Naive thymus-derived CD8-positive, alpha-beta T cell (primary cell): ENCODE measurements around the gene TEX52. TPM values are rescaled to one million over a fixed set of nuclear protein-coding genes. Genes with fewer than 3 reads are reported as not detected.
A peak's percentile ranks its signal among the peaks of the same experiment; 100 is the strongest.

ENCODE experiments used
- ATAC-seq, 2 donors: fragments of 150-1000 bp; cut with Tn5 transposase in 1 of 2; sonication (Bioruptor Pico), chemical (Tn5 transposase) in 1 of 2; 1 replicate in 1 of 2; 2 replicates in 1 of 2; pipeline ENCODE4 v1.10.0; 2021; ENCODE audit warnings: mild to moderate bottlenecking in 2 of 2, moderate library complexity in 2 of 2
- POLR2A ChIA-PET: fragments of 350-600 bp; sonication (Branson Sonifier 250); formaldehyde crosslinking; loops from one replicate; lab custom pipeline; 2021; ENCODE audit warnings: antibody characterized with exemption; lab: Charles Lee
- DNase-seq, 10 donors: peaks; one replicate each; pipeline versions ENCODE4 v3.0.0 to v3.0.0-alpha.2; 2020 to 2022
- H3K27ac Mint-ChIP-seq, 10 donors: one replicate each; pipeline ENCODE4 v1.8.0; 2020 to 2022; ENCODE audit warnings: mild to moderate bottlenecking in 10 of 10, mixed read lengths in 10 of 10, moderate library complexity in 4 of 10, inconsistent platforms in 1 of 10
- H3K27me3 Mint-ChIP-seq, 5 donors: one replicate each; pipeline ENCODE4 v1.8.0; 2021 to 2022; ENCODE audit warnings: mixed read lengths in 5 of 5
- H3K36me3 Mint-ChIP-seq, 3 donors: one replicate each; pipeline ENCODE4 v1.8.0; 2020 to 2022; ENCODE audit warnings: mixed read lengths in 3 of 3, mild to moderate bottlenecking in 2 of 3, inconsistent platforms in 1 of 3
- H3K4me1 Mint-ChIP-seq, 4 donors: one replicate each; pipeline ENCODE4 v1.8.0; 2021 to 2022; ENCODE audit warnings: mixed read lengths in 4 of 4
- H3K4me3 Mint-ChIP-seq, 10 donors: one replicate each; pipeline ENCODE4 v1.8.0; 2020 to 2022; ENCODE audit warnings: mild to moderate bottlenecking in 10 of 10, mixed read lengths in 10 of 10, moderate library complexity in 6 of 10, inconsistent platforms in 1 of 10
- H3K9me3 Mint-ChIP-seq, 9 donors: one replicate each; pipeline ENCODE4 v1.8.0; 2020 to 2022; ENCODE audit warnings: mixed read lengths in 9 of 9, mild to moderate bottlenecking in 3 of 9, inconsistent platforms in 1 of 9, moderate library complexity in 1 of 9
- polyA plus RNA-seq, 3 donors: library from polyadenylated mRNA; unstranded; fragments of 300-500 nt; fragmentation: Illumina TruSeq; gene quantifications; one replicate each; pipeline ENCODE4 v1.2.3, GENCODE V29; 2021
- total RNA-seq, 8 experiments: library from RNA in 2 of 8; stranded (reverse) in 2 of 8; gene quantifications; one replicate each; pipeline ENCODE4 v1.2.3 and lab custom pipeline; 2021 to 2026

Gene TEX52
- total and polyA plus RNA-seq, 5 experiments from 2014 or later, result not detected

GRCh38 chr12:2862876-2863275, 6.0 kb upstream of the TEX52 start:
- ATAC-seq (no peak), DNase-seq (no peak)
- Mint-ChIP-seq H3K9me3 (no peaks in the 10 kb centered on the region), H3K36me3 (peaks cover 0 to 16% (median 1%) of the 10 kb centered on the region in 3 donors), H3K4me3 (no peak overlapping the region), H3K4me1 (peaks cover 0 to 4% (median 0%) of the 10 kb centered on the region in 4 donors), H3K27ac (peak overlapping the region in 1 of 10 donors; percentile 35), H3K27me3 (no peaks in the 10 kb centered on the region)
- POLR2A ChIA-PET, result no interaction called here

- peaks cover 0 to 2% (median under 1%) of the 10 kb centered on the region in 4 donors for H3K4me1 Mint-ChIP-seq
- DNase-seq (no peak), ATAC-seq (no peak)
- no peak overlapping the region for H3K4me3 Mint-ChIP-seq
- H3K27ac Mint-ChIP-seq, result peak overlapping the region in 4 of 10 donors; percentile 9 to 80 (median 66)
- H3K27me3 Mint-ChIP-seq, result no peaks in the 10 kb centered on the region
- H3K36me3 Mint-ChIP-seq, result peaks cover 0 to 16% (median 6%) of the 10 kb centered on the region in 3 donors
- POLR2A ChIA-PET, result interaction anchor here (1.2 kb wide), 1 partner anchor 57 kb away, joined by 3 read pairs; no protein-coding TSS in a partner anchor
- no peaks in the 10 kb centered on the region for H3K9me3 Mint-ChIP-seq
These were observed 3.3 kb upstream of the TEX52 start for GRCh38 chr12:2860170-2860569.

- H3K36me3 Mint-ChIP-seq, result peaks cover 0 to 26% (median 6%) of the 10 kb centered on the region in 3 donors
- no peaks in the 10 kb centered on the region for H3K9me3 Mint-ChIP-seq
- POLR2A ChIA-PET, result interaction anchor here (0.6 kb wide), 1 partner anchor 17 kb away, joined by 3 read pairs; no protein-coding TSS in a partner anchor
- H3K4me3 Mint-ChIP-seq, result no peak overlapping the region
- ATAC-seq, result no peak
- H3K27ac Mint-ChIP-seq, result peak overlapping the region in 1 of 10 donors; percentile 25
- H3K4me1 Mint-ChIP-seq, result peaks cover 0 to 2% (median under 1%) of the 10 kb centered on the region in 4 donors
- H3K27me3 Mint-ChIP-seq, result no peaks in the 10 kb centered on the region
- no peak for DNase-seq
These were observed 2.1 kb upstream of the TEX52 start for GRCh38 chr12:2858944-2859421.

DNA sequence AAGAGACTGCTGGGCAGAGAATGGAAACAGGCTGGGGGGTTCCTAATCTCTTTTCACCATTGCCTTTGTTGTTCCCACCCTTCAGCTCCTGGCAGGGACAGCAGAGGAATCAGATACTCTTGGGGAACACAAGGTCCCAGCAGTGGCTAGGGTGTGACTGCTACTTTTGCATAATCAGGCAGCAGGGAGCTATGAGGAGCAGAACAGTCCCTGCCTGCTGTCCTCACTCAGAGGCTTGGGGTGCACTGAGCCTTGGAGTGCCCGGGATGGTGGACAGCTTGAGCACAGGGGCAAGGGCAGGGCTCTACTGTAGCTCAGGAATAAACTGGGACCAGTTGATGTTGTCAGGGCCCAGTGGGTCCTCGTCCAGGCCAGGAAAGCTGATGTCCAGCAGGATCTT, 1.5 kb upstream of the TEX52 start:
- peak overlapping the region in 1 of 10 donors; percentile 25 for H3K27ac Mint-ChIP-seq
- H3K36me3 Mint-ChIP-seq, result peaks cover 0 to 28% (median 6%) of the 10 kb centered on the region in 3 donors
- H3K4me1 Mint-ChIP-seq, result peaks cover 0 to 5% (median 2%) of the 10 kb centered on the region in 4 donors
- no peak for DNase-seq
- H3K4me3 Mint-ChIP-seq, result no peak overlapping the region
- no peaks in the 10 kb centered on the region for H3K9me3 Mint-ChIP-seq
- no peak for ATAC-seq
- POLR2A ChIA-PET, result interaction anchor here (0.6 kb wide), 2 partner anchors 17 to 27 kb away, joined by 3 to 4 read pairs; no protein-coding TSS in a partner anchor
- no peaks in the 10 kb centered on the region for H3K27me3 Mint-ChIP-seq

GRCh38 chr12:2857576-2857975, 737 bp upstream of the TEX52 start:
- Mint-ChIP-seq H3K9me3 (no peaks in the 10 kb centered on the region), H3K4me3 (no peak overlapping the region), H3K27ac (peak overlapping the region in 1 of 10 donors; percentile 16), H3K27me3 (no peaks in the 10 kb centered on the region), H3K4me1 (peaks cover 0 to 5% (median 2%) of the 10 kb centered on the region in 4 donors), H3K36me3 (peaks cover 0 to 28% (median 6%) of the 10 kb centered on the region in 3 donors)
- DNase-seq (no peak), ATAC-seq (no peak)
- POLR2A ChIA-PET, result interaction anchor here (0.6 kb wide), 1 partner anchor 28 kb away, joined by 4 read pairs; no protein-coding TSS in a partner anchor

- DNase-seq (no peak), ATAC-seq (no peak)
- H3K9me3 Mint-ChIP-seq, result no peaks in the 10 kb centered on the region
- no peaks in the 10 kb centered on the region for H3K27me3 Mint-ChIP-seq
- POLR2A ChIA-PET, result no interaction called here
- H3K27ac Mint-ChIP-seq, result peak overlapping the region in 3 of 10 donors; percentile 4 to 53 (median 50)
- H3K36me3 Mint-ChIP-seq, result peaks cover 0 to 40% (median 6%) of the 10 kb centered on the region in 3 donors
- H3K4me3 Mint-ChIP-seq, result no peak overlapping the region
- peaks cover 0 to 5% (median 2%) of the 10 kb centered on the region in 4 donors for H3K4me1 Mint-ChIP-seq
These were observed 788 bp downstream of the TEX52 start for GRCh38 chr12:2856051-2856450.

- H3K36me3 Mint-ChIP-seq, result peaks cover 0 to 43% (median 6%) of the 10 kb centered on the region in 3 donors
- no peaks in the 10 kb centered on the region for H3K9me3 Mint-ChIP-seq
- no peak for ATAC-seq
- DNase-seq, result no peak
- POLR2A ChIA-PET, result no interaction called here
- H3K4me1 Mint-ChIP-seq, result peaks cover 0 to 5% (median 2%) of the 10 kb centered on the region in 4 donors
- peak overlapping the region in 2 of 10 donors; percentile 4 to 46 for H3K27ac Mint-ChIP-seq
- no peak overlapping the region for H3K4me3 Mint-ChIP-seq
- H3K27me3 Mint-ChIP-seq, result no peaks in the 10 kb centered on the region
These were observed 1.3 kb downstream of the TEX52 start for GRCh38 chr12:2855546-2855945.

DNA sequence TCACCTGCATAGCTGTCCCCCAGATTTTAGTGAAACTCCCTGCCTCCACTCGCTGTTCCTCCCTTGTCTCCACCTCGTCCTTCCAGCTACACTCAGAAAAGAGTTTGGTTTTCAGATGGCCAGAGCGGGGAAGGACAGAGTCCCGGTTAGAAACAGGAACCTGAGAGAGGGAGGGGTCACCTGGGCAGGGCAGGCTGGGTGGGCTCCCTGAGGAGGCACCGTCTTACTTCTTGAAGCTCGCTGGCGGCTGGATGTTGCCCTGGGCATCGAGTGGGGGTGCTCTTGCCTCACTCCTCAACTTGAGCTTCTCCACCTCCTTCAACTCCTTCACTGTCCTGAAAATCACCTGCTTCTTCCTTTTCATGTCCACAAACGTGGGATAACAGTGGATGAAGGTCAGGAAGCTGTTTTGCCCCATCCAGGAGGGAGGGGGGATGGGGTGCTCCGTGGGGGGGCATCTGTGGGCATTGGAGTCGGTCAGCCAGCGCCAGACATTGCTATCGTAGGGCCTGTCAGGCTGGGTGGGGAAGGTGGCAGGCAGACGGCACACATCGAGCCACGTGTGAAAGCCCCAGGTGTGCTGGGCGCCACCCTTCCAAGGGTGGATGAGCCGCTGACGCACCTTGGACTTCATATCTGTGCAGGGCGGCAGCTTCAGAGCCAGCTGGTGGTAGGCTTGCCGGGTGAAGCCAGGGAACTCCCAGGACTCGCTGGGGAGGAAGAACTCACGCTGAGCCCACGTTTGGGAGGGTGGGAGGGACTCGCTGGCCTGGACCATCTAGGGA, 2.0 kb downstream of the TEX52 start:
- Mint-ChIP-seq H3K27me3 (no peaks in the 10 kb centered on the region), H3K27ac (no peak overlapping the region), H3K4me1 (peaks cover 0 to 5% (median 2%) of the 10 kb centered on the region in 4 donors), H3K9me3 (no peaks in the 10 kb centered on the region), H3K4me3 (no peak overlapping the region), H3K36me3 (peaks cover 0 to 42% (median 7%) of the 10 kb centered on the region in 3 donors)
- DNase-seq (no peak), ATAC-seq (no peak)
- POLR2A ChIA-PET, result no interaction called here

- Mint-ChIP-seq H3K4me3 (no peak overlapping the region), H3K36me3 (peaks cover 0 to 45% (median 13%) of the 10 kb centered on the region in 3 donors), H3K9me3 (no peaks in the 10 kb centered on the region), H3K27me3 (no peaks in the 10 kb centered on the region), H3K27ac (no peak overlapping the region), H3K4me1 (peaks cover 0 to 9% (median 6%) of the 10 kb centered on the region in 4 donors)
- DNase-seq (peak in 4 of 10 donors; percentile 16 to 30 (median 24)), ATAC-seq (peak in 1 of 2 donors; percentile 46)
- POLR2A ChIA-PET, result no interaction called here
These were observed 3.2 kb downstream of the TEX52 start for GRCh38 chr12:2853626-2854025.

GRCh38 chr12:2851931-2852330, 4.9 kb downstream of the TEX52 start:
- no peaks in the 10 kb centered on the region for H3K9me3 Mint-ChIP-seq
- H3K27me3 Mint-ChIP-seq, result no peaks in the 10 kb centered on the region
- POLR2A ChIA-PET, result interaction anchor here (0.5 kb wide), 1 partner anchor 24 kb away, joined by 3 read pairs; no protein-coding TSS in a partner anchor
- DNase-seq, result no peak
- ATAC-seq, result no peak
- no peak overlapping the region for H3K27ac Mint-ChIP-seq
- peaks cover 0 to 56% (median 12%) of the 10 kb centered on the region in 3 donors for H3K36me3 Mint-ChIP-seq
- peaks cover 0 to 13% (median 9%) of the 10 kb centered on the region in 4 donors for H3K4me1 Mint-ChIP-seq
- no peak overlapping the region for H3K4me3 Mint-ChIP-seq

DNA sequence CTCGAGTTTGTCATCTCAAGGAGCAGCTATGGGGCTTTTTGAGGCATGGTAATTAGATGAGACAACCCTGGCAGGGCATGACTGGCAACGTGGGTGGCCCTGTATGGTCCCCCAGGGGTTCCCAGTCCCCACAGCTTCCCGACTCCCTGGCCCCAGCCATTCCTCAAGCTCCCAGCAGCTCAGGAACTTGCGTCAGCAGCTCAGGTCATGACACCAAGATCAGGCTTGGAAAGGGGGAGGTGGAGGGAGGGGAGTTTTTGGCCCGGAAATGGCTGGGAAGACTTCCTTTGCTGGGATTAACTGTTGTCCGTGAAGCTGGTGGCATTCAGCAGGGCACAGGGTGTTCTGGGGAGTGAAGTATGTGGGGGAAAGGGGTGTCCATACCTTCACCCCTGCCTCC, 11.6 kb downstream of the TEX52 start:
- H3K36me3 Mint-ChIP-seq, result peaks cover 5 to 75% (median 24%) of the 10 kb centered on the region in 3 donors
- H3K9me3 Mint-ChIP-seq, result no peaks in the 10 kb centered on the region
- H3K27ac Mint-ChIP-seq, result peak overlapping the region in 2 of 10 donors; percentile 15 to 60
- H3K27me3 Mint-ChIP-seq, result no peaks in the 10 kb centered on the region
- POLR2A ChIA-PET, result no interaction called here
- H3K4me3 Mint-ChIP-seq, result no peak overlapping the region
- peaks cover 0 to 13% (median 5%) of the 10 kb centered on the region in 4 donors for H3K4me1 Mint-ChIP-seq
- DNase-seq (no peak), ATAC-seq (no peak)

DNA sequence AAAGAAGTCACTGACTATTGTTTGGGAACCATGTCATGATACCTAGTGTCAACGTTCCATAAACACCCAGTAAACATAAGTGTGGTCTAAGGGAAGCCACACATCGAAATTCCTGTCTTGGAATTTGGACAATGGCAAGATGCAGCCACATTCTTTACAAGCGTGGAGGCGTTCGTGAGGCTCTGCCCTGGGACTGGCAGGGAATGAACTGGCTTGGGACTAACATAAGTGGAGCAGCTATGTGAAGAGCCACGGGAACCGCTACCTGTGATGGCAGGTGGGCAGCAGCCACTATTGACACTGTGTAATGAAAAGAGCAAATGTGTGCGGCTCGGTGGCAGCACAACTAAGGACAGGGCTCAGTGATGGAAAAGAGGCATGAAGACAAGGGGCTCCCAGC, 12.1 kb downstream of the TEX52 start:
- H3K36me3 Mint-ChIP-seq, result peaks cover 6 to 76% (median 25%) of the 10 kb centered on the region in 3 donors
- ATAC-seq, result no peak
- peaks cover 0 to 13% (median 5%) of the 10 kb centered on the region in 4 donors for H3K4me1 Mint-ChIP-seq
- no peaks in the 10 kb centered on the region for H3K27me3 Mint-ChIP-seq
- DNase-seq, result no peak
- no peak overlapping the region for H3K4me3 Mint-ChIP-seq
- POLR2A ChIA-PET, result no interaction called here
- no peaks in the 10 kb centered on the region for H3K9me3 Mint-ChIP-seq
- H3K27ac Mint-ChIP-seq, result peak overlapping the region in 1 of 10 donors; percentile 22

DNA sequence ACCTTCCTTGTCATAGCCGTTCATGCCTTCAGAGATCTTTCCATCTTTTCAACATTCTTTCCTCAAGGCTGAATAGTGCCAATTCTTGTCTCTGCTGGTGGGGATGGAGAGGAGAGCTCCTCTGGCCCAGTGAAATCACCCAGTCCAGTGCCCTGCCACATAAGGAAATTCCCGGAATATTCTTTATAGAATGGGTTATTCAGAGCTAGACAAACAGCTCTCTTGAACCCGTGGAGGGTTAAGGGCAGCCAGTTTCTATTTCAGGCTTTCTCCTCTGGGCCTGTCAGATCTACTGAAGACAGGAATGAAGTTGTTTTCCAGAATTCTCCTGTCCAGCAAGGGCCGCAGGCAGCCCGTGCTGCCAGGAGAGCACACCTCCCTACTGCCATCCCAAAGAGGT, 13.9 kb downstream of the TEX52 start:
- Mint-ChIP-seq H3K4me3 (no peak overlapping the region), H3K4me1 (peaks cover 0 to 4% (median under 1%) of the 10 kb centered on the region in 4 donors), H3K9me3 (no peaks in the 10 kb centered on the region), H3K27me3 (no peaks in the 10 kb centered on the region), H3K36me3 (peaks cover 10 to 76% (median 24%) of the 10 kb centered on the region in 3 donors), H3K27ac (no peak overlapping the region)
- ATAC-seq (no peak), DNase-seq (no peak)
- POLR2A ChIA-PET, result no interaction called here
